Muscle of leg (tissue), 11 donors: ENCODE measurements around the gene TRIM39. TPM values are rescaled to one million over a fixed set of nuclear protein-coding genes. Genes with fewer than 3 reads are reported as not detected.

Source experiments
- DNase-seq: peaks from one replicate; pipeline ENCODE4 v3.0.0; 2013
- H3K27ac ChIP-seq: one replicate; pipeline ENCODE4 v1.5.1; 2013; ENCODE audit warnings: mild to moderate bottlenecking, low read length, control low read depth
- H3K27me3 ChIP-seq: one replicate; pipeline ENCODE4 v1.6.1; 2013; ENCODE audit warnings: low read length; ENCODE audit not compliant: control insufficient read depth, insufficient read depth
- H3K36me3 ChIP-seq: one replicate; pipeline ENCODE4 v1.6.1; 2013; ENCODE audit warnings: low read length; ENCODE audit not compliant: control insufficient read depth, insufficient read depth
- H3K4me1 ChIP-seq: one replicate; pipeline ENCODE4 v1.6.1; 2013; ENCODE audit warnings: low read length; ENCODE audit not compliant: control insufficient read depth, insufficient read depth
- H3K4me3 ChIP-seq: one replicate; pipeline ENCODE4 v1.5.1; 2013; ENCODE audit warnings: low read length, control low read depth
- H3K9me3 ChIP-seq: replicated peaks from 2 replicates; pipeline ENCODE4 v1.6.1; 2013; ENCODE audit warnings: low read depth, low read length; ENCODE audit not compliant: control insufficient read depth
- WGBS: methylation state at CpG from one replicate; pipeline ENCODE4 v1.1.5; 2013; ENCODE audit warnings: missing lambda C conversion rate; ENCODE audit not compliant: insufficient coverage; 5-methylcytosine and 5-hydroxymethylcytosine counted together
- polyA plus RNA-seq, 8 donors: library from polyadenylated mRNA; unstranded; fragments of 120-200 nt; gene quantifications; one replicate each; pipeline versions ENCODE4 v1.2.1 to v1.2.3, GENCODE V29; 2013; ENCODE audit warnings: inconsistent platforms in 1 of 8, low replicate concordance in 1 of 8; ENCODE audit not compliant: insufficient read length in 8 of 8, insufficient read depth in 1 of 8
- total RNA-seq: library from RNA; stranded (reverse); fragments of 120-200 nt; gene quantifications from one replicate; pipeline ENCODE4 v1.2.4, GENCODE V29; 2013

The TRIM39 gene
- total and polyA plus RNA-seq, 9 donors, result 6.5 to 8.7 (median 7.4) TPM

- Histone ChIP-seq H3K4me3 (peak overlapping the region; percentile 77), H3K9me3 (no peaks in the 10 kb centered on the region), H3K4me1 (peaks cover 16% of the 10 kb centered on the region), H3K27me3 (no peaks in the 10 kb centered on the region), H3K36me3 (peaks cover 20% of the 10 kb centered on the region), H3K27ac (peak overlapping the region; percentile 96)
- peak; percentile 57 for DNase-seq
- WGBS, result 0% methylated on average over 28 of the region's 29 CpGs
Observed at GRCh38 chr6:30325873-30326525, 728 bp upstream of the TRIM39 start.

GRCh38 chr6:30327232-30327746, 562 bp downstream of the TRIM39 start:
- Histone ChIP-seq H3K36me3 (peaks cover 24% of the 10 kb centered on the region), H3K9me3 (no peaks in the 10 kb centered on the region), H3K27ac (peak overlapping the region; percentile 88), H3K4me3 (peak overlapping the region; percentile 77), H3K4me1 (peaks cover 16% of the 10 kb centered on the region), H3K27me3 (no peaks in the 10 kb centered on the region)
- DNase-seq, result no peak
- 0% methylated on average over 6 of the region's 17 CpGs for WGBS

DNA sequence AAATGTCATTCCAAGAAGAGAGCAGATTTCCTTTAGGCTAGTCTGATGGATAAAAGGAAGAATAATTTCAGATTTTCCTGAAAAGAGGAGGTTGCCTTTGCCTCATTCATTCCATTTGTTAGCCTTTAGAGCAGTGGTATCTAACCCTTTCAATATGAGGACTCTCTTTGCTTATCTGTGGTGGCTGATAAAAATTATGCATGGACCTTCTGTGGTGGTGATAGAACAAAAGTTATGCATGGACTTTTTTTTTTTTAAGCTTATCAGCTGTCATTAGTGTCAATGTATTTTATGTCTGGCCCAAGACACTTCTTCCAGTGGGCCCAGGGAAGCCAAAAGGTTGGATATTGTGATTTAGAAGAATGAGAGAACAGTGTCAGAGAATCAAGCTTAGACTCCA, 1.7 kb downstream of the TRIM39 start:
- Histone ChIP-seq H3K27ac (no peak overlapping the region), H3K4me1 (peaks cover 16% of the 10 kb centered on the region), H3K9me3 (no peaks in the 10 kb centered on the region), H3K4me3 (no peak overlapping the region), H3K27me3 (no peaks in the 10 kb centered on the region), H3K36me3 (peaks cover 23% of the 10 kb centered on the region)
- DNase-seq, result no peak

DNA sequence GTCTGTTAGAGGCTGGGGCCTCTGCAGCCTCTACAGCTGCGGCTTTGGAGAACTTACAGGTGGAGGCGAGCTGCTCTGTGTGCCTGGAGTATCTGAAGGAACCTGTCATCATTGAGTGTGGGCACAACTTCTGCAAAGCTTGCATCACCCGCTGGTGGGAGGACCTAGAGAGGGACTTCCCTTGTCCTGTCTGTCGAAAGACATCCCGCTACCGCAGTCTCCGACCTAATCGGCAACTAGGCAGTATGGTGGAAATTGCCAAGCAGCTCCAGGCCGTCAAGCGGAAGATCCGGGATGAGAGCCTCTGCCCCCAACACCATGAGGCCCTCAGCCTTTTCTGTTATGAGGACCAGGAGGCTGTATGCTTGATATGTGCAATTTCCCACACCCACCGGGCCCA, 2.6 kb downstream of the TRIM39 start:
- Histone ChIP-seq H3K4me3 (no peak overlapping the region), H3K36me3 (peaks cover 26% of the 10 kb centered on the region), H3K27ac (no peak overlapping the region), H3K27me3 (no peaks in the 10 kb centered on the region), H3K4me1 (peaks cover 16% of the 10 kb centered on the region), H3K9me3 (no peaks in the 10 kb centered on the region)
- no peak for DNase-seq
- WGBS, result 88% methylated on average over 8 of the region's 12 CpGs

DNA sequence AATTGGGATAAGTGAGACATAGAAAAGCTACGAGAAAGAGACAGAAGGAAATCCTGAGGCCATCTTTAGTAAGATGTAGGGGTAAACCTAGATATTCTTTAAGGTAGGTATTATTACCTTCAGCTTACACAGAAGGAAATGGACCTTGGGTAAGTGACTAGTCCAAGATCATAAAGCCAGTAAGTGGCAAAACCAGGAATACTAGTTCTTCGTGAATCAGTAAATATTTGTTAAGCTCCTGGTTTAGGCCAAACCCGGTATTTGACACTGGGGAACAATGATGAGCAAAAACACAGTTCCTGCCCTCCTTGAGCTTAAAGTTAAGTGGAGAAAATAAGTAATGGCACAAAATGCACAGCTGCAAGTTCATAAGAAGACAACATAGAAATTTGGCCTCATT, 5.3 kb downstream of the TRIM39 start:
- no peaks in the 10 kb centered on the region for H3K9me3 ChIP-seq
- no peak overlapping the region for H3K4me3 ChIP-seq
- 88% methylated on average over 2 of the region's 3 CpGs for WGBS
- no peak overlapping the region for H3K27ac ChIP-seq
- peaks cover 5% of the 10 kb centered on the region for H3K4me1 ChIP-seq
- H3K27me3 ChIP-seq, result no peaks in the 10 kb centered on the region
- peaks cover 41% of the 10 kb centered on the region for H3K36me3 ChIP-seq
- DNase-seq, result no peak

GRCh38 chr6:30334075-30334783, 7.5 kb downstream of the TRIM39 start:
- no peaks in the 10 kb centered on the region for H3K27me3 ChIP-seq
- H3K4me1 ChIP-seq, result no peaks in the 10 kb centered on the region
- no peaks in the 10 kb centered on the region for H3K9me3 ChIP-seq
- 40% methylated on average over 1 of the region's 2 CpGs for WGBS
- peaks cover 48% of the 10 kb centered on the region for H3K36me3 ChIP-seq
- no peak for DNase-seq
- no peak overlapping the region for H3K27ac ChIP-seq
- H3K4me3 ChIP-seq, result no peak overlapping the region

GRCh38 chr6:30340589-30341054, 13.9 kb downstream of the TRIM39 start:
- no peaks in the 10 kb centered on the region for H3K9me3 ChIP-seq
- WGBS, result no CpG with 5 or more reads among the region's 6 CpGs
- H3K4me1 ChIP-seq, result no peaks in the 10 kb centered on the region
- no peaks in the 10 kb centered on the region for H3K27me3 ChIP-seq
- DNase-seq, result no peak
- H3K4me3 ChIP-seq, result no peak overlapping the region
- H3K27ac ChIP-seq, result no peak overlapping the region
- H3K36me3 ChIP-seq, result peaks cover 36% of the 10 kb centered on the region

DNA sequence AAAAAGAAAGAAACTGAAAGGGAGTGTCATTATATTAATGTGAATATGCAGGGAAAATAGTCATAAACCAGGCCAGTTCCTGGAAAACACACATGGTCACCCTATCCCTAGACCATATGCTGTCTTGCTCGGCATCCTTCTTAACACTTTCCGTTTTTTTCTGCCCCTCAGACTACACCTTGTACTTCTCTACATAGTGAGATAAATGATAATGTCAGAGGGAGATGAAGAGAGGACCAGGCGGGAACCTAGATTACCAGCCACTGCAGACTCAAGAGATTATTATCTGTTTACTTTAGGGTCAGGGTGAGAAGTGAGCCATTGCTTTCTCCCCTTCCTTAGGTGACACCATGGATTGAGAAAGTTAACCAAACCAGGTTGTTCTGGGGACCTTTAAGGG, 14.5 kb downstream of the TRIM39 start:
- no peak for DNase-seq
- Histone ChIP-seq H3K27me3 (no peaks in the 10 kb centered on the region), H3K4me1 (peaks cover 5% of the 10 kb centered on the region), H3K27ac (no peak overlapping the region), H3K4me3 (no peak overlapping the region), H3K36me3 (peaks cover 34% of the 10 kb centered on the region), H3K9me3 (no peaks in the 10 kb centered on the region)
- WGBS, result no CpG with 5 or more reads among the region's 3 CpGs

GRCh38 chr6:30341728-30342127, 15.0 kb downstream of the TRIM39 start:
- no peaks in the 10 kb centered on the region for H3K27me3 ChIP-seq
- no peaks in the 10 kb centered on the region for H3K9me3 ChIP-seq
- H3K36me3 ChIP-seq, result peaks cover 37% of the 10 kb centered on the region
- peaks cover 7% of the 10 kb centered on the region for H3K4me1 ChIP-seq
- H3K4me3 ChIP-seq, result no peak overlapping the region
- 95% methylated on average over 8 of the region's 16 CpGs for WGBS
- no peak overlapping the region for H3K27ac ChIP-seq
- DNase-seq, result no peak

DNA sequence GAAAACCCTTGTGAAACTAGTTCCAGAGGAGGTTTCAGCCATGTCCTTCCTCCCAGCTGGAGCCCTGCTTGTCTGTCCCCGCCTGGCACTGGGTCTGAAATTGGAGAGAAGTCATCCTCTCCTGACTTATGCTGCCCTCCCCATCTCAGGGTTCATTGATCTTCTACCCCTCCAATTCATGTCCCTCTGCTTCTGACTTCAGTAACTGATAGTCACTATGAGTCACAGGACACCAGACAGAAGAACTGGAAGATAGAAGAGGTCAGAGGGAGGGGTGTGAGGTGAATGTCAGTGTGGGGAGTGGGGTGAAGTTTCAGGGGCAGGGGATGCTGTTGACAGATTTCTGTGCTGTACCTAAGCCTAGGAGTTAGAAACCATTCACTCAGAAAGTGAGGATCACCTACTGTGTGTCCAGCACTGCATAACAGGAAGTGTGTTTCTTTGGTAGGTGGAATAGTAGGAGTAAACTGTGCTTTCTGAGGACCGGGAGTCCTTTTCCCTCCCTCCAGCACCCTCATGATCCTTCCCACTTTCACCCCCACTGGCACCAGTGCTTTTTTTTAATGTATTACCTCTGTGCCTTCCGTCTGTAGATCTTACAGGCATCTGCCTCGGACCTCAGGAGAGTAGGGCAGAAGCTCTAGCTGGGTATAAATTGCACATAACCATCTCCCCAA, 17.6 kb downstream of the TRIM39 start:
- Histone ChIP-seq H3K9me3 (no peaks in the 10 kb centered on the region), H3K27me3 (no peaks in the 10 kb centered on the region), H3K4me1 (peaks cover 7% of the 10 kb centered on the region), H3K4me3 (peak overlapping the region; percentile 2), H3K27ac (no peak overlapping the region), H3K36me3 (peaks cover 30% of the 10 kb centered on the region)
- 67% methylated on average over 1 of the region's 4 CpGs for WGBS
- peak; percentile 9 for DNase-seq
